HepG2 (cell line): ENCODE data around the gene LARP1. TPM values are rescaled to one million over a fixed set of nuclear protein-coding genes. Genes with fewer than 3 reads are reported as not detected.

ENCODE experiments used
- BHLHE40 ChIP-seq: IDR thresholded peaks from 2 replicates; pipeline ENCODE4 v1.6.1; 2011; ENCODE audit warnings: low read length, improper control_type of control experiment
- CHCHD3 ChIP-seq: sonication (generic); formaldehyde crosslinking; IDR thresholded peaks from 2 replicates; pipeline ENCODE4 v1.8.0; 2022; ENCODE audit warnings: mild to moderate bottlenecking, missing genetic modification reagents, moderate library complexity
- FOXO1 ChIP-seq: sonication (generic); formaldehyde crosslinking; IDR thresholded peaks from 2 replicates; pipeline ENCODE4 v1.4.0; 2020; ENCODE audit warnings: missing genetic modification reagents
- HNF4A ChIP-seq: sonication (generic); formaldehyde crosslinking; IDR thresholded peaks from 2 replicates; pipeline ENCODE4 v1.4.0; 2020; ENCODE audit warnings: missing genetic modification reagents
- PCBP2 ChIP-seq: fragments of 200-400 bp; formaldehyde crosslinking; optimal IDR thresholded peaks from 2 replicates; pipeline ENCODE3; 2018; ENCODE audit warnings: low read length, low read depth; ENCODE audit not compliant: poor library complexity, severe bottlenecking
- POGZ ChIP-seq: sonication (generic); formaldehyde crosslinking; IDR thresholded peaks from 2 replicates; pipeline ENCODE4 v1.4.0; 2020; ENCODE audit warnings: mild to moderate bottlenecking, missing genetic modification reagents
- SMARCC2 ChIP-seq: fragments of 450-650 bp; IDR thresholded peaks from 2 replicates; pipeline ENCODE4 v1.6.1; 2017; ENCODE audit warnings: antibody characterized with exemption, mild to moderate bottlenecking
- TCF12 ChIP-seq, 2 experiments: fragments of 450-650 bp in 1 of 2; sonication (generic) in 1 of 2; formaldehyde crosslinking in 1 of 2; IDR thresholded peaks; 2 replicates each; pipeline versions ENCODE4 v1.6.1 to v1.8.0; 2017 to 2022; ENCODE audit warnings: antibody characterized with exemption in 1 of 2, mild to moderate bottlenecking in 1 of 2, missing genetic modification reagents in 1 of 2, moderate library complexity in 1 of 2
- TCF7L2 ChIP-seq: IDR thresholded peaks from 2 replicates; pipeline ENCODE4 v1.6.1; 2011; ENCODE audit warnings: mild to moderate bottlenecking, low read depth, low read length, moderate library complexity
- THAP7 ChIP-seq: sonication (generic); formaldehyde crosslinking; IDR thresholded peaks from 2 replicates; pipeline ENCODE4 v1.8.1; 2023; ENCODE audit warnings: mild to moderate bottlenecking, missing genetic modification reagents
- ZBTB39 ChIP-seq: sonication (generic); formaldehyde crosslinking; IDR thresholded peaks from 2 replicates; pipeline ENCODE4 v1.5.0; 2020; ENCODE audit warnings: missing genetic modification reagents
- ZNF260 ChIP-seq: sonication (generic); formaldehyde crosslinking; IDR thresholded peaks from 2 replicates; pipeline ENCODE4 v1.4.0; 2020; ENCODE audit warnings: missing genetic modification reagents, low read depth, mild to moderate bottlenecking, borderline replicate concordance
- ZNF274 ChIP-seq: sonication (generic); formaldehyde crosslinking; IDR thresholded peaks from 2 replicates; pipeline ENCODE4 v1.5.1; 2020; ENCODE audit warnings: mild to moderate bottlenecking, missing genetic modification reagents
- ZNF589 ChIP-seq: sonication (generic); formaldehyde crosslinking; conservative IDR thresholded peaks from 2 replicates; pipeline ENCODE4 v1.8.0; 2022; ENCODE audit warnings: mild to moderate bottlenecking, moderate library complexity, missing genetic modification reagents
- ZNF646 ChIP-seq: sonication (generic); formaldehyde crosslinking; IDR thresholded peaks from 2 replicates; pipeline ENCODE4 v1.9.0; 2021; ENCODE audit warnings: mild to moderate bottlenecking, missing genetic modification reagents
- ZNF674 ChIP-seq: sonication (generic); formaldehyde crosslinking; IDR thresholded peaks from 2 replicates; pipeline ENCODE4 v1.5.0; 2020; ENCODE audit warnings: low read depth, mild to moderate bottlenecking, missing genetic modification reagents
- ZNF724P ChIP-seq: sonication (generic); formaldehyde crosslinking; IDR thresholded peaks from 2 replicates; pipeline ENCODE4 v1.8.0; 2022; ENCODE audit warnings: missing genetic modification reagents, borderline replicate concordance
- ZNF766 ChIP-seq: sonication (generic); formaldehyde crosslinking; IDR thresholded peaks from 2 replicates; pipeline ENCODE4 v1.5.0; 2020; ENCODE audit warnings: missing genetic modification reagents, borderline replicate concordance
- ZNF781 ChIP-seq: sonication (generic); formaldehyde crosslinking; IDR thresholded peaks from 2 replicates; pipeline ENCODE4 v1.5.1; 2020; ENCODE audit warnings: borderline replicate concordance, mild to moderate bottlenecking, missing genetic modification reagents; ENCODE audit errors: not compliant biosample characterization
- polyA plus RNA-seq, 8 experiments: library from polyadenylated mRNA; depleted of rRNA in 3 of 8; stranded (reverse) in 7 of 8; unstranded in 1 of 8; fragments of >200 nt; fragmentation: Illumina TruSeq in 4 of 8; extraction: Trizol in 4 of 8; gene quantifications; 2 replicates each; pipeline versions ENCODE4 v1.2.1 to v1.2.3, GENCODE V29; 2011 to 2016; ENCODE audit warnings: low read depth in 4 of 8, missing spikeins in 1 of 8, mixed read lengths in 1 of 8; ENCODE audit not compliant: insufficient read depth in 1 of 8
- total RNA-seq, 5 experiments: library from RNA; depleted of rRNA; stranded (reverse); fragments of >200 nt; fragmentation: Illumina TruSeq; extraction: Trizol; gene quantifications; 2 replicates each; pipeline ENCODE4 v1.2.3, GENCODE V29; 2016; ENCODE audit warnings: low read depth in 1 of 5
- TF ChIP-seq, protein P1 (sequence below): sonication (generic); formaldehyde crosslinking; IDR thresholded peaks from 2 replicates; pipeline ENCODE4 v1.4.0; 2020; ENCODE audit warnings: mild to moderate bottlenecking, missing genetic modification reagents

LARP1 gene
- total and polyA plus RNA-seq, 2 of the 13 experiments (the other 11 are each of a cell fraction or from before 2014, with no cell fraction given): 45.2 to 61.4 TPM

DNA sequence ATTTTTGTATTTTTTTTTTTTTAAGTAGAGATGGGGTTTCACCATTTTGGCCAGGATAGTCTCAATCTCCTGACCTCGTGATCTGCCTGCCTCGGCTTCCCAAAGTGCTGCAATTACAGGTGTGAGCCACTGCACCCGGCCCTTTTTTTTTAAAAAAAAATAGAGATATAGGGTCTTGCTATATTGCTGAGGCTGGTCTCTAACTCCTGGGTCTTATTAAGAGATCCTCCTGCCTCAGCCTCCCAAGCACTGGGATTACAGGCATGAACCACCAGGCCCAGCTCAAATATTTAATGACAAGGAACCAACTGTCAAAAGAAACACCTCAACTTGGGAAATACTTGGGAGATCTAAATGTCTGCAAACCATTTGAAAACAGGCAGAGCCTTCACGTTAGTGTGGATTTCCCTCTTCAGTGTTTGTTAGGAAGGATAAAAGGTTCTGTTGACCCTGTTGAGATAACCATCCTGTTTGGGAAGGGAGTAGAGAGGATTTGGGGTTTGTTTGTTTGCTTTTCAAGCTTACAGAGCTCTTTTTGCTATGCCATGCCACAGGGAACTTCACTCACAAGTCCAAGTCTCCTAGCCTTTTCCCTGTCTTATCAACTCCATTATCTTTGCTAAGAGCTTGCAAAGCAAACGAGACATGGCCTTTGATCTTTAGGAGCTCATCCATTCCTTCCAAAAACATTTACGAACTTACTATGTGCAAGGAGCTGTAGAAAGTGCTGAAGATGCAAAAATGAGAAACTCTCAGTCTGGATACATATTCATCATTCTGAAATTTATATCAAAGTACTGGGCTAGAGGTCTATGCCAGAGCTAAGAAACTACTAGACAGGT lies 87.7 kb downstream of the LARP1 start (continued):
- TF ChIP-seq ZNF646 (CRISPR knock-in tag) (no peak), ZNF766 (CRISPR knock-in tag) (no peak), ZNF674 (CRISPR knock-in tag) (no peak), ZNF724P (CRISPR knock-in tag) (no peak), ZBTB39 (CRISPR knock-in tag) (no peak), BHLHE40 (no peak), PCBP2 (no peak), SMARCC2 (no peak), POGZ (CRISPR knock-in tag) (peak; percentile 67; the same call in 1 of the 2 replicates), ZNF589 (CRISPR knock-in tag) (no peak), CHCHD3 (CRISPR knock-in tag) (no peak), ZNF274 (no peak), FOXO1 (peak; percentile 96), THAP7 (CRISPR knock-in tag) (no peak), HNF4A (CRISPR knock-in tag) (peak; percentile 90), TCF12 (IDR thresholded peaks at IDR 0.05) (no peak), TCF12 (CRISPR knock-in tag; IDR thresholded peaks at IDR 0.05) (peak; percentile 92), ZNF260 (CRISPR knock-in tag) (no peak), ZNF781 (no peak), TCF7L2 (peak; percentile 75; the same call in 1 of the 2 replicates)
- TF ChIP-seq, protein P1, sequence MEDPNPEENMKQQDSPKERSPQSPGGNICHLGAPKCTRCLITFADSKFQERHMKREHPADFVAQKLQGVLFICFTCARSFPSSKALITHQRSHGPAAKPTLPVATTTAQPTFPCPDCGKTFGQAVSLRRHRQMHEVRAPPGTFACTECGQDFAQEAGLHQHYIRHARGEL (CRISPR knock-in tag): no peak
